ENCODE measurements around the gene HSD17B2. TPM values are rescaled to one million over a fixed set of nuclear protein-coding genes. Genes with fewer than 3 reads are reported as not detected.
A peak's percentile ranks its signal among the peaks of the same experiment; 100 is the strongest.

HSD17B2 gene
- polyA plus RNA-seq, 1 experiment = 0.60 TPM

DNA sequence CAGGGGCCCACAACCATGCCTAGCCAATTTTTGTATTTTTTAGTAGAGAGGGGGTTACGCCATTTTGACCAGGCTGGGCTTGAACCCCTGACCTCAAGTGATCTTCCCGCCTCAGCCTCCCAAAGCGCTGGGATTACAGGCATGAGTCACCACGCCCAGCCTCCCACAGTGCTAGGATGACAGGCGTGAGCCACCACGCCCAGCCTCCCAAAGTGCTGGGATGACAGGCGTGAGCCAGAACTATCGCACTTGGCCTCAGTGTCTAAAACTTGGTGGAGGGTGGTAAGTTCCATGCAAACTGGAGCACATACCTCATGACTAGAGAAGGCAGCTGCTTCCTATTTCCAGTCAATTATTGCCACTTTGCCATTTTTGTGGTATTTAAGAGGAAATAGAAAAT is 7.1 kb downstream of the HSD17B2 start:
- TF ChIP-seq, protein P1, sequence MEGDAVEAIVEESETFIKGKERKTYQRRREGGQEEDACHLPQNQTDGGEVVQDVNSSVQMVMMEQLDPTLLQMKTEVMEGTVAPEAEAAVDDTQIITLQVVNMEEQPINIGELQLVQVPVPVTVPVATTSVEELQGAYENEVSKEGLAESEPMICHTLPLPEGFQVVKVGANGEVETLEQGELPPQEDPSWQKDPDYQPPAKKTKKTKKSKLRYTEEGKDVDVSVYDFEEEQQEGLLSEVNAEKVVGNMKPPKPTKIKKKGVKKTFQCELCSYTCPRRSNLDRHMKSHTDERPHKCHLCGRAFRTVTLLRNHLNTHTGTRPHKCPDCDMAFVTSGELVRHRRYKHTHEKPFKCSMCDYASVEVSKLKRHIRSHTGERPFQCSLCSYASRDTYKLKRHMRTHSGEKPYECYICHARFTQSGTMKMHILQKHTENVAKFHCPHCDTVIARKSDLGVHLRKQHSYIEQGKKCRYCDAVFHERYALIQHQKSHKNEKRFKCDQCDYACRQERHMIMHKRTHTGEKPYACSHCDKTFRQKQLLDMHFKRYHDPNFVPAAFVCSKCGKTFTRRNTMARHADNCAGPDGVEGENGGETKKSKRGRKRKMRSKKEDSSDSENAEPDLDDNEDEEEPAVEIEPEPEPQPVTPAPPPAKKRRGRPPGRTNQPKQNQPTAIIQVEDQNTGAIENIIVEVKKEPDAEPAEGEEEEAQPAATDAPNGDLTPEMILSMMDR (IDR thresholded peaks at IDR 0.05; ENCODE audit: insufficient read depth, low read depth, low read length) = no peak
- Histone ChIP-seq H3K36me3 (ENCODE audit: control insufficient read depth, insufficient read depth, low read length) (no peaks in the 10 kb centered on the region), H3K27me3 (ENCODE audit: control insufficient read depth, insufficient read depth, low read length) (no peaks in the 10 kb centered on the region; the same call in 1 of the 2 replicates), H3K4me3 (ENCODE audit: low read depth, low read length) (no peak overlapping the region)
- DNase-seq (ENCODE audit: low read depth) = no peak
- ChIA-PET POLR2A (no interaction called here), CTCF (interaction anchor here (1.2 to 6.9 kb wide), 3 partner anchors 10 to 188 kb away, joined by 4 to 29 read pairs (median 7); no protein-coding TSS in a partner anchor)

DNA sequence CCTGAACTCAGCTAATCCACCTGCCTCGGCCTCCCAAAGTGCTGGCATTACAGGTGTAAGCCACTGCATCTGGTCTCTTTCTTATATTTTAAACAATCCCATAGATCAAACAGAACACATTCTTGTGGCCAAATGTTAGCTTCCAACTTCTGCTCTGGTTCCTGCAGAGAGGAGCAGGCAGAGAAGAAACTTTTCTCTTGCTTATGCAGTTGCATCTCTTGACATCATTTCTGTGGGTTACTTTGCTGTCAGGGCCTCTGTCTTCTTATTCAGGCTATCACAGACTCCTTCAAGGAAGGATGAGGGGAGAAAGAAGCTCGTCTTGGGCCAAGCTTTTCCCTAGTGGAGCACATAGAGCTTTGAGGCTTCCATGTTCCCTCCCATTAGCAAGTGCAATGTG is 7.8 kb downstream of the HSD17B2 start:
- no peak for DNase-seq (ENCODE audit: low read depth)
- no peak overlapping the region for H3K4me3 ChIP-seq (ENCODE audit: low read depth, low read length)
- TF ChIP-seq, protein P1 (IDR thresholded peaks at IDR 0.05; ENCODE audit: insufficient read depth, low read depth, low read length) = no peak
- H3K36me3 ChIP-seq (ENCODE audit: control insufficient read depth, insufficient read depth, low read length) = no peaks in the 10 kb centered on the region
- ChIA-PET CTCF (interaction anchor here (1.2 to 6.9 kb wide), 3 partner anchors 9 to 187 kb away, joined by 4 to 29 read pairs (median 7); no protein-coding TSS in a partner anchor), POLR2A (no interaction called here)
- peaks cover 2% of the 10 kb centered on the region for H3K27me3 ChIP-seq (ENCODE audit: control insufficient read depth, insufficient read depth, low read length)

DNA sequence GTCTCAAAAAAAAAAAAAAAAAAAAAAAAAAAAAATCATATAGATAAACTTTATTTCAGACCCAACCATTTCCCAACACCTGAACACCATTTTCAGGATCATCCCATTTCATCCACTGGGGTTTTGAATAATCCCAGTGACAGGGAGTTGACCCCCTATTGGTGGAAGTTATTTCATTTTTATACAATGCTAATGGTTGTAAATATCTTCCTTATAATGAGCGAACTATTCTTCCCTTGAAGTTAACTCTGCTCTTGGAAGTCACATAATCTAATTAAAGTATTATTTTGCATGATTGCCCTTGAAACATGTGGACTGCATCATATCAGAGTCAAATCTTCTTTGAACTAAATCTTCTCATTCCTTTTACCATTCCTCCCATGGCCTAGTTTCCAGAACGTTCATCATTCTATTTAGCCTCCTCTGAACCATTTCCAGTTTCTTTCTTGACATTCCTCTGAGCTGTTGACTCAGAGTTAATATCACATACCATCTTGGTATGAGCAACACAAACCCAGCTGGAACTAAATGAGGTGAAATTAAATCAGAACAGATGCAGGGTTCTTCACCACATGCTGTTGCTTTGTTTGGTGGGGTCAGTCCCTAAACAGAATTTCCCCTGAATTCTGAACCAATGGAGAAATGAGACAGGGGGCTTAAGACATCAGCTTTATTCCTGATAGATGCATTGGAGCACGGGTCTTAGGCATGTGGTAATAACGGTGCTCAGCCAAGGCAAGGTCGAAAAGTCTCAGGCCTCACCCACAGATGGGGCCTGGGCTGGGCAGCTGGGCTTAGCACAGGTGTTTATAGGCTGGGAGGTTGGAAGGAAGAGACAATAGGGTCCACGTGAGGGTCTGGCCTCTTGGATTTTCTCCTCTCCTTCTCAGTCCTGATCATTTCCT is 8.9 kb downstream of the HSD17B2 start:
- POLR2A ChIA-PET = interaction anchor here (0.6 kb wide), 1 partner anchor 585 kb away, joined by 4 read pairs; no protein-coding TSS in a partner anchor
- TF ChIP-seq, protein P1 (IDR thresholded peaks at IDR 0.05; ENCODE audit: insufficient read depth, low read depth, low read length) = no peak
- DNase-seq (ENCODE audit: low read depth) = peak; percentile 89
- H3K36me3 ChIP-seq (ENCODE audit: control insufficient read depth, insufficient read depth, low read length) = no peaks in the 10 kb centered on the region
- CTCF ChIA-PET = interaction anchor here (1.0 to 6.9 kb wide), 4 partner anchors 8 to 186 kb away, joined by 3 to 29 read pairs (median 4); partner anchors contain the start of gene HSD17B2
- no peak overlapping the region for H3K4me3 ChIP-seq (ENCODE audit: low read depth, low read length)
- H3K27me3 ChIP-seq (ENCODE audit: control insufficient read depth, insufficient read depth, low read length) = peaks cover 2% of the 10 kb centered on the region

DNA sequence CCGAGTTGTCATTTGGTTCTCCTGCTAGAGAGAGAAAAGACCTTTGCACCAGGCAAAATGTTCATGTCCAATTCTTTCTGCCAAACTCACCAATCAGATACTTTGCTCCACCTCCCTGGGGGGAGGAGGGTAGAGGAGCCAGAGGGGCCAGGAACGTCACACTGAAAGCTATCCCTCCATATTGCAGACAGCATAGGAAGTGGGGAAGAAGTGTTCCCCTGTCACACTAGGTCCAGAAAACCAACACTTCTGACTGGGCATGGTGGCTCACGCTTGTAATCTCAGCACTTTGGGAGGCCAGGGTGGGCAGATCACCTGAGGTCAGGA is 9.5 kb downstream of the HSD17B2 start:
- POLR2A ChIA-PET = interaction anchor here (0.6 kb wide), 1 partner anchor 584 kb away, joined by 4 read pairs; no protein-coding TSS in a partner anchor
- CTCF ChIA-PET = interaction anchor here (1.0 to 6.9 kb wide), 3 partner anchors 8 to 185 kb away, joined by 3 to 29 read pairs (median 3); partner anchors contain the start of gene HSD17B2
- TF ChIP-seq, protein P1 (IDR thresholded peaks at IDR 0.05; ENCODE audit: insufficient read depth, low read depth, low read length) = no peak

DNA sequence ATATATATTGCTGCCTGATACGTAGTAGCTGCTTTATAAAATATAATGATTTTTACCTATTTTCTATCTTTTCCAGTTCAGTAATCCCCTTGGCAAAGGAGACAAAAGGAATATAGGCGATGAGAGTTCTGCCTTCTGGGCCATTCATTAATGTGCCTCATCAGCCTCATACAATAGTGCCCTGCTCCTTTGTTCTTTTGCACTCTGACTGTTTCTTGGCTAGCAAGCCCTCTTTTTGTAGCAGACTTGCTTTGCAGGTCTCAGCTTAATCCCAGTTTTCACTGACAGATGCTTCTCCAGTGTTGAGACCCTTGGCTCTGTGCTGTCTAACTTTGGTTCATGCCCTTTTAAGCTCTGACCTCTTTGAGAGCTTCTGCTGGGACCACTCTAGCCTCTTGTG is 10.4 kb downstream of the HSD17B2 start:
- no peak overlapping the region for H3K4me3 ChIP-seq (ENCODE audit: low read depth, low read length)
- H3K27me3 ChIP-seq (ENCODE audit: control insufficient read depth, insufficient read depth, low read length) = peaks cover 5% of the 10 kb centered on the region
- no peaks in the 10 kb centered on the region for H3K36me3 ChIP-seq (ENCODE audit: control insufficient read depth, insufficient read depth, low read length)
- ChIA-PET POLR2A (no interaction called here), CTCF (interaction anchor here (0.7 to 6.9 kb wide), 3 partner anchors 11 to 185 kb away, joined by 3 to 29 read pairs (median 3); no protein-coding TSS in a partner anchor)
- TF ChIP-seq, protein P1 (IDR thresholded peaks at IDR 0.05; ENCODE audit: insufficient read depth, low read depth, low read length) = no peak
- no peak for DNase-seq (ENCODE audit: low read depth)

More for the DNA sequence above, 9.5 kb downstream of the HSD17B2 start:
- no peak for DNase-seq (ENCODE audit: low read depth)
- H3K27me3 ChIP-seq (ENCODE audit: control insufficient read depth, insufficient read depth, low read length) = peaks cover 2% of the 10 kb centered on the region
- no peak overlapping the region for H3K4me3 ChIP-seq (ENCODE audit: low read depth, low read length)
- no peaks in the 10 kb centered on the region for H3K36me3 ChIP-seq (ENCODE audit: control insufficient read depth, insufficient read depth, low read length)

All from BJ (cell line).